Stimulated activated naive CD4-positive, alpha-beta T cell treated with Interleukin-2 at 50 U/mL for 16 hours (primary cell): ENCODE results near the gene TTK.
A peak's percentile ranks its signal among the peaks of the same experiment; 100 is the strongest.

ENCODE experiments used
- DNase-seq: peaks from one replicate; lab custom pipeline; 2025; lab: John Stamatoyannopoulos, UW

TTK gene

GRCh38 chr6:80004173-80005072 is at the start of gene TTK:
TTK (plus strand) TSS chr6:80004649; CDS start chr6:80005844, 1,195 bp downstream.
- DNase-seq: peak; percentile 88

- DNase-seq: no peak
Observed at GRCh38 chr6:79954849-79955248, 49.6 kb upstream of the TTK start.

- DNase-seq: no peak
Observed at GRCh38 chr6:79964607-79965081, 39.8 kb upstream of the TTK start.

- no peak for DNase-seq
Observed at GRCh38 chr6:79967178-79967577, 37.3 kb upstream of the TTK start.

GRCh38 chr6:79969784-79970183 is 34.7 kb upstream of the TTK start:
- no peak for DNase-seq

GRCh38 chr6:79971193-79971592 is 33.3 kb upstream of the TTK start:
- no peak for DNase-seq

GRCh38 chr6:79981652-79982051 is 22.8 kb upstream of the TTK start:
- no peak for DNase-seq

GRCh38 chr6:79984261-79984660 is 20.2 kb upstream of the TTK start:
- DNase-seq: no peak

GRCh38 chr6:79985128-79985527 is 19.3 kb upstream of the TTK start:
- DNase-seq: no peak

- DNase-seq: no peak
Observed at GRCh38 chr6:79989641-79990040, 14.8 kb upstream of the TTK start.

GRCh38 chr6:79993012-79993910 is 11.2 kb upstream of the TTK start:
- no peak for DNase-seq

- no peak for DNase-seq
Observed at GRCh38 chr6:79993911-79994309, 10.5 kb upstream of the TTK start.

- DNase-seq: no peak
Observed at GRCh38 chr6:79997728-79998127, 6.7 kb upstream of the TTK start.

GRCh38 chr6:80001337-80001736 is 3.1 kb upstream of the TTK start:
- no peak for DNase-seq

- DNase-seq: peak; percentile 53
Observed at GRCh38 chr6:80003826-80004172, 650 bp upstream of the TTK start.

- DNase-seq: no peak
Observed at GRCh38 chr6:80005406-80005805, 957 bp downstream of the TTK start.

- no peak for DNase-seq
Observed at GRCh38 chr6:80006541-80006940, 2.1 kb downstream of the TTK start.

- DNase-seq: no peak
Observed at GRCh38 chr6:80009531-80009930, 5.1 kb downstream of the TTK start.

- DNase-seq: no peak
Observed at GRCh38 chr6:80010288-80010687, 5.8 kb downstream of the TTK start.

- DNase-seq: no peak
Observed at GRCh38 chr6:80015839-80016435, 11.5 kb downstream of the TTK start.

- no peak for DNase-seq
Observed at GRCh38 chr6:80020381-80021120, 16.1 kb downstream of the TTK start.

GRCh38 chr6:80021131-80021530 is 16.7 kb downstream of the TTK start:
- no peak for DNase-seq
